Measurements from ENCODE around the gene LFNG.
"Not testable (repeated sequence)": the region's sequence is repeated elsewhere in the genome, so short reads cannot be mapped to it uniquely, and the experiment has no call there.

Gene LFNG

GRCh38 chr7:2530071-2530987, 10.8 kb downstream of the LFNG start:
- peak overlapping the region; percentile 11; the same call in 1 of the 2 replicates for H3K4me3 ChIP-seq (ENCODE audit: low read depth, low read length)
- no peak for TF ChIP-seq CTCF (IDR thresholded peaks at IDR 0.05; ENCODE audit: insufficient read depth, low read depth, low read length, missing control alignments)
- DNase-seq (ENCODE audit: low read depth): peak; percentile 64

- peak overlapping the region; percentile 11; the same call in 1 of the 2 replicates for H3K4me3 ChIP-seq (ENCODE audit: low read depth, low read length)
- not testable (repeated sequence) for DNase-seq (ENCODE audit: low read depth)
Measured at GRCh38 chr7:2530994-2531795, 11.6 kb downstream of the LFNG start.

- H3K4me3 ChIP-seq (ENCODE audit: low read depth, low read length); DNase-seq (ENCODE audit: low read depth): not testable (repeated sequence)
Measured at GRCh38 chr7:2531796-2532110, 12.2 kb downstream of the LFNG start.

GRCh38 chr7:2532199-2532772, 12.7 kb downstream of the LFNG start:
- not testable (repeated sequence) for H3K4me3 ChIP-seq (ENCODE audit: low read depth, low read length); DNase-seq (ENCODE audit: low read depth)

GRCh38 chr7:2532816-2533215, 13.2 kb downstream of the LFNG start:
- DNase-seq (ENCODE audit: low read depth); H3K4me3 ChIP-seq (ENCODE audit: low read depth, low read length): not testable (repeated sequence)

DNA sequence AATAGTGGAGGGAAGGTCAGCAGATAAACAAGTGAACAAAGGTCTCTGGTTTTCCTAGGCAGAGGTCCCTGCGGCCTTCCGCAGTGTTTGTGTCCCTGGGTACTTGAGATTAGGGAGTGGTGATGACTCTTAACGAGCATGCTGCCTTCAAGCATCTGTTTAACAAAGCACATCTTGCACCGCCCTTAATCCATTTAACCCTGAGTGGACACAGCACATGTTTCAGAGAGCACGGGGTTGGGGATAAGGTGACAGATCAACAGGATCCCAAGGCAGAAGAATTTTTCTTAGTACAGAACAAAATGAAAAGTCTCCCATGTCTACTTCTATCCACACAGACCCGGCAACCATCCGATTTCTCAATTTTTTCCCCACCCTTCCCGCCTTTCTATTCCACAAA, 14.0 kb downstream of the LFNG start:
- H3K4me3 ChIP-seq (ENCODE audit: low read depth, low read length); DNase-seq (ENCODE audit: low read depth): not testable (repeated sequence)

- DNase-seq (ENCODE audit: low read depth); H3K4me3 ChIP-seq (ENCODE audit: low read depth, low read length): not testable (repeated sequence)
Measured at GRCh38 chr7:2534214-2534613, 14.6 kb downstream of the LFNG start.

DNA sequence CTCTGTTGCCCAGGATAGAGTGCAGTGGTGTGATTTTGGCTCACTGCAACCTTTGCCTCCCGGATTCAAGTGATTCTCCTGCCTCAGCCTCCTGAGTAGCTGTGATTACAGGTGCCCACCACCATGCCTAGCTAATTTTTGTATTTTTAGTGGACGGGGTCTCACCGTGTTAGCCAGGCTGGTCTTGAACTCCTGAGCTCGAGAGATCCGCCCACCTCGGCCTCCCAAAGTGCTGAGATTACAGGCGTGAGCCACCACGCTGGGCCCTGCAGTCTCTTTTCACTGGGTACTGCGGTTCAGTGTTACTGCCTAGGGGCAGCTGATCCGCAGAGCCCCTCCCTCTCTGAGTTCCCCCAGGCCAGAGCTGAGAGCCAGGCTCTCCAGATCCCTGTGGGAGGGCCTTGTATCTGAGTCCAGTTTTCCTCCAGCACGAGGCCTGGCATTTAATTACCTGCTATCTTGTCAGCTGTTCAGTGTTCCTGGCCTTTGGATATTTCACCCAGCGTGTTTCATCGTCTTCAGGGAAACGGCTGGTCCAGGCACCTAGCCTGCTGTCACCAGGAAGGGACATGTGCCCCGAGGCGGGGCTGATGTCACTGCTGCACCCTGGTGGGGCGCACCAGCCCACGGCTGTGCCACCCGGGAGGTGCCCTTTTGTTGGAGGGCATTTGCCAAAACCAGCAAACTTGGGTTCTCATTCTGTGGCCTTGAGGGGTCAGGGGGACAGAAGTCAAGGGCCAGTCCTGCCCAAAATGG, 16.5 kb downstream of the LFNG start:
- DNase-seq (ENCODE audit: low read depth); H3K4me3 ChIP-seq (ENCODE audit: low read depth, low read length): not testable (repeated sequence)

- no peak for DNase-seq (ENCODE audit: low read depth)
- TF ChIP-seq CTCF (IDR thresholded peaks at IDR 0.05; ENCODE audit: insufficient read depth, low read depth, low read length, missing control alignments): no peak
- no peak overlapping the region for H3K4me3 ChIP-seq (ENCODE audit: low read depth, low read length)
Measured at GRCh38 chr7:2537981-2538851, 18.6 kb downstream of the LFNG start.

All from GM12865 (cell line).